Activated T-helper 1 cell treated with anti-CD3 and anti-CD28 coated beads, Interleukin-12 subunit alpha, Interleukin-12 subunit beta, Interleukin-2, Interleukin-4 antibody, amounts not matched to agents 30 ng/mL and 10 ng/mL and 1 ng/mL, durations not matched to agents 14 hours and 24 hours and 36 hours (primary cell): ENCODE results near the gene ESPN. TPM values are rescaled to one million over a fixed set of nuclear protein-coding genes. Genes with fewer than 3 reads are reported as not detected.

Experiments
- DNase-seq: peaks from one replicate; pipeline ENCODE4 v3.0.0; 2021; ENCODE audit warnings: low spot score
- H3K27ac Mint-ChIP-seq: one replicate; pipeline ENCODE4 v1.8.0; 2021; ENCODE audit warnings: mild to moderate bottlenecking, mixed read lengths
- H3K27me3 Mint-ChIP-seq: one replicate; pipeline ENCODE4 v1.8.0; 2022; ENCODE audit warnings: mild to moderate bottlenecking, moderate library complexity, mixed read lengths; ENCODE audit not compliant: insufficient read depth
- H3K36me3 Mint-ChIP-seq: one replicate; pipeline ENCODE4 v1.8.0; 2021; ENCODE audit warnings: low read depth, mixed read lengths
- H3K4me1 Mint-ChIP-seq: one replicate; pipeline ENCODE4 v1.8.0; 2021; ENCODE audit warnings: low read depth, mixed read lengths
- H3K4me3 Mint-ChIP-seq: one replicate; pipeline ENCODE4 v1.8.0; 2021; ENCODE audit warnings: mild to moderate bottlenecking, moderate library complexity, mixed read lengths
- H3K9me3 Mint-ChIP-seq: one replicate; pipeline ENCODE4 v1.8.0; 2021; ENCODE audit warnings: mixed read lengths
- intact Hi-C: fragments of 100-400 bp; cut with micrococcal nuclease; formaldehyde crosslinking; loops from one replicate; pipeline ENCODE4 v1.15.1; 2024
- total RNA-seq: library from RNA; stranded (reverse); gene quantifications from 2 replicates; pipeline ENCODE4 v1.2.3, GENCODE V29; 2022

The ESPN gene
- total RNA-seq, 1 donor from 2014 or later = 1.2 TPM

DNA sequence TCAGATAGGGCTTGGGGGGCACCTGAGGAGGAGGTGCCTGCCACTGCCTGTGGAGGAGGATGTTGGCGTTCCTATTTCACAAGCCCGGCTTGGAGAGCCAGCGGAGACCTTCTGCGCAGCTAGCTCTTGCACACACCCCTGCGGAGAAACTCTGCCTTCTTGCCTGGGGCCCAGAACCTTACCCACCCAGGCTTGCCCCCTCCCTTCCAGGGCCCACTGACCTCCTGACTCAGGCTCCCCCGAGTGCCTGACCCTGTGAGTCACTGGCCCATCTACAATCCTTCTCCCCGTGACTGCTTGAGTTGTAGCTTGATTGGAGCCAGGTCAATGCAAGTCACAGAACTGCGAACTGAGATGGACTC, 8.3 kb upstream of the ESPN start:
- no peak overlapping the region for H3K27ac Mint-ChIP-seq
- H3K27me3 Mint-ChIP-seq = peaks cover 51% of the 10 kb centered on the region

DNA sequence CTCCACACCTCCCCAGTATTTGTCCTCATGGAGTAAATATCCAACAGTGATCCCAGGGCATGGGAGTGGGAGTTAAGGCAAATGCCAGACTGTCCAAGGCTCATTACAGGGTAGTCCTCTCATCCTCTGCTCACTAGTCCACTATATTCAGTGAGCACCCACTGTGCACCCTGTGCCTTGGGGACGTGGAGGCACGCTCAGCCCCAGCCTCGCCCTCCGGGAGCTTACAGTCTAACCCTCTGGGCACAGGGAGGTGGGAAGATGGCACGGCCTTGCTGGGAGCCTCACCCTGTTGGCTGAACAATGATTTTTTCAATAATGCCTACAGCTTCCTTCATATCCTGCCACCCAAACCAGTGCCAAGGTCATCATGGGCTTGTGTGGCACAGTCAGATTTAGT, 7.7 kb upstream of the ESPN start:
- Mint-ChIP-seq H3K9me3 (no peaks in the 10 kb centered on the region), H3K36me3 (no peaks in the 10 kb centered on the region), H3K27ac (no peak overlapping the region), H3K4me1 (peaks cover 16% of the 10 kb centered on the region), H3K4me3 (no peak overlapping the region), H3K27me3 (peaks cover 55% of the 10 kb centered on the region)
- DNase-seq = no peak
- intact Hi-C loops = no loop called here

More for the DNA sequence above, 8.3 kb upstream of the ESPN start:
- H3K9me3 Mint-ChIP-seq = no peaks in the 10 kb centered on the region
- H3K4me1 Mint-ChIP-seq = peaks cover 12% of the 10 kb centered on the region
- H3K4me3 Mint-ChIP-seq = no peak overlapping the region
- DNase-seq = no peak
- intact Hi-C loops = no loop called here
- H3K36me3 Mint-ChIP-seq = no peaks in the 10 kb centered on the region

GRCh38 chr1:6417961-6418667, 6.5 kb upstream of the ESPN start:
- Mint-ChIP-seq H3K27me3 (peaks cover 61% of the 10 kb centered on the region), H3K36me3 (no peaks in the 10 kb centered on the region), H3K4me3 (no peak overlapping the region), H3K4me1 (peaks cover 16% of the 10 kb centered on the region), H3K27ac (no peak overlapping the region), H3K9me3 (no peaks in the 10 kb centered on the region)
- intact Hi-C loops = no loop called here
- DNase-seq = no peak

DNA sequence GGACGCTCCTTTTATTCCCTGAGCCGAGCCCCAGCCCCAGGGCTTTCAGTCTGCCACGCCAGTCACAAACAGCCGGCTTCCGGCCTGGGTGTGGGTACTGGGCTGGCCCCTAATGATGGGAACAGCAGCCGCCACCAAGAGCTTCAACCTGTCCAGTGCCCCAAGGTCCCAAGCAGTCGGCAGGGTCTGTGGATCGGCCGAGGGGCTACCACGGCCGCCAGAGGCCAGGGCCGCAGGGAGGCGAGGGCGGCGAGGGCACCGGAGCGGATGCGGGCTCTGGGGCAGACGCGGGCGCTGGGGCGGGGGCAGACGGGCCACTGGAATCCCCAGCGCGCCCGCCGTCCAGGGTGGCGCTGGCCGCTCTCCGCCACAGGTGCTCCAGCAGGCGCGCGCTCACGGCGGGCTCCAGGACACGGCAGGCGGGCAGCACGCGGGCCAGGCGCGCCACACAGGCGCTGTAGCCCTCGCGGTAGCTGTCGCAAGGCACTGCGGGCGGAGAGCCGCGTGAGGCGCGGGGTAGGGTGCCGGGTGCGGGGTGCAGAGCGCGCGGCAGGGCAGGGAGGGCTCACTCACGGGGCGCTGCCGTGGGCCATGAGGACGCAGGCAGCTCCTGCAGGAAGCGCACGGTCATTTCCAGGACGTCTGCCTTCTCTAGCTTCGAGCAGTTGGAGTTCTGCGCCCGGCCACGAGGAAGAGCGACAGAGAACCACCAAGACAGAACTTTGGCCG, 5.7 kb upstream of the ESPN start:
- Mint-ChIP-seq H3K4me3 (peak overlapping the region; percentile 53), H3K36me3 (no peaks in the 10 kb centered on the region), H3K27ac (no peak overlapping the region), H3K4me1 (peaks cover 16% of the 10 kb centered on the region), H3K9me3 (no peaks in the 10 kb centered on the region), H3K27me3 (peaks cover 63% of the 10 kb centered on the region)
- intact Hi-C loops = no loop called here
- no peak for DNase-seq

DNA sequence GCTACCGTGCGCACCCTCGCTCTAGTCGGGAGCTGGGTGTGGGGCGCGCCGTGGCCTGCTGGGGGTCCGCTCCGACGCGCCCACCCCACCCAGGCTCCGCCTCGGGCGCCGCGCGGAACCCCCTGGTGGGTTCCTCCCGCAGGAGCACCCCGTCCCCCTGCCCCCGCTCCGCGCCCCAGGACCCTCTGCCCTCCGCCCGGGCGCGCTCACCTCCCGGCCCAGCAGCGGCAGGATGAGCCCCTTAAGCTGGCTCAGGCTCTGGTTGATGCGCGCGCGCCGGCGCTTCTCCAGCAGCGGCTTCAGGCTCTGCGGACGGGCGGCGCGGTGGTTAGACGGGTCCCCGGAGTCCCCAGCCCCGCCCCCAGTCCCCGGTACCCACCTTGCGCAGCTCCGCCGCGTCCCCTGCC, 5.2 kb upstream of the ESPN start:
- H3K27me3 Mint-ChIP-seq = peaks cover 63% of the 10 kb centered on the region
- no peaks in the 10 kb centered on the region for H3K9me3 Mint-ChIP-seq
- no peak overlapping the region for H3K4me3 Mint-ChIP-seq
- intact Hi-C loops = no loop called here
- no peak overlapping the region for H3K27ac Mint-ChIP-seq
- peaks cover 17% of the 10 kb centered on the region for H3K4me1 Mint-ChIP-seq
- no peaks in the 10 kb centered on the region for H3K36me3 Mint-ChIP-seq
- no peak for DNase-seq

DNA sequence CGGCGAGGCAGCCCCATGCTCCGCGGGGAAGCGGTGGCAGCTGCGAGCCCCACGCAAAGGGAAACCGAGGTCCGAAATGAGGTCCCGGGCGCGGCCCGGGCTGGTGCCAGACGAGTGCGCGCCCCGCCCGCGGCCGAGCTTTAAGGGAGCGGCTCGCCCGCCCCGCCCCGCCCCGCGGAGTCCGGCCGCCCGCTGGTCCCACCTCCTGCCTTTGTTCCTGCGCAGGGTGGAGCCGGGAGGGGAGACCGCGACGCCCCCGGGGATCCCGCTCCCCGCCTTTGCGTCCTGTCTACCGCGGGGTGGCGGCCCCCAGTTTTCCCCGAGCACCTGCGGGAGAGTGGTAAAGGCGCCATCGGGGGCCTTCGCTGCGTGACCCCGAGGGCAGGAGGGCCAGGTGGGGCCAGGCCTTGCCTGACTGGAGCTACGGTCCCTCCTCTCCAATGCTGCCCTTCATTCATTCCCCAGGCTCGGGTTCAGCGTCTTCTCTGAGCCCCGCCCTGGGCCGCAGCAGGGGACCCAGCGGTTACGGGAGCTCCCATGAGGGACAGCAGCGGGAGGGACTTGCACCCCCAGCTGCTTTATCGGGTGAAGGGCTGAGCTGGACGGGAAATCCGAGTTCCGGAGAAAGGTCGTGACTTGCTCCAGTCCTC, 4.6 kb upstream of the ESPN start, which contains the start of gene HES2:
HES2 (minus strand) TSS at position 116 of the 650 bp plus-strand sequence; CDS start at position 17, 99 bp downstream.
- H3K27ac Mint-ChIP-seq = no peak within 1 kb of the TSS

GRCh38 chr1:6420454-6421042, 4.0 kb upstream of the ESPN start:
- DNase-seq = no peak

More for the DNA sequence above, 4.6 kb upstream of the ESPN start, which contains the start of gene HES2:
- H3K36me3 Mint-ChIP-seq = no peaks in the 10 kb centered on the region
- peak within 1 kb of the TSS; percentile 53 for H3K4me3 Mint-ChIP-seq
- H3K27me3 Mint-ChIP-seq = peaks cover 59% of the 10 kb centered on the region
- peaks cover 14% of the 10 kb centered on the region for H3K4me1 Mint-ChIP-seq
- intact Hi-C loops = loop anchor here (5.0 kb wide), 1 partner anchor 173 kb away; no protein-coding TSS in a partner anchor
- DNase-seq = no peak
- H3K9me3 Mint-ChIP-seq = no peaks in the 10 kb centered on the region

GRCh38 chr1:6421266-6421665, 3.3 kb upstream of the ESPN start:
- DNase-seq = no peak
- no peak overlapping the region for H3K27ac Mint-ChIP-seq
- no peaks in the 10 kb centered on the region for H3K36me3 Mint-ChIP-seq
- no peaks in the 10 kb centered on the region for H3K9me3 Mint-ChIP-seq
- H3K4me1 Mint-ChIP-seq = peaks cover 14% of the 10 kb centered on the region
- H3K4me3 Mint-ChIP-seq = no peak overlapping the region
- peaks cover 56% of the 10 kb centered on the region for H3K27me3 Mint-ChIP-seq
- intact Hi-C loops = loop anchor here (5.0 kb wide), 1 partner anchor 174 kb away; no protein-coding TSS in a partner anchor

More at GRCh38 chr1:6420454-6421042, 4.0 kb upstream of the ESPN start:
- H3K9me3 Mint-ChIP-seq = no peaks in the 10 kb centered on the region
- peaks cover 57% of the 10 kb centered on the region for H3K27me3 Mint-ChIP-seq
- peaks cover 14% of the 10 kb centered on the region for H3K4me1 Mint-ChIP-seq
- no peaks in the 10 kb centered on the region for H3K36me3 Mint-ChIP-seq
- intact Hi-C loops = loop anchor here (5.0 kb wide), 1 partner anchor 173 kb away; no protein-coding TSS in a partner anchor
- H3K4me3 Mint-ChIP-seq = no peak overlapping the region
- H3K27ac Mint-ChIP-seq = no peak overlapping the region

DNA sequence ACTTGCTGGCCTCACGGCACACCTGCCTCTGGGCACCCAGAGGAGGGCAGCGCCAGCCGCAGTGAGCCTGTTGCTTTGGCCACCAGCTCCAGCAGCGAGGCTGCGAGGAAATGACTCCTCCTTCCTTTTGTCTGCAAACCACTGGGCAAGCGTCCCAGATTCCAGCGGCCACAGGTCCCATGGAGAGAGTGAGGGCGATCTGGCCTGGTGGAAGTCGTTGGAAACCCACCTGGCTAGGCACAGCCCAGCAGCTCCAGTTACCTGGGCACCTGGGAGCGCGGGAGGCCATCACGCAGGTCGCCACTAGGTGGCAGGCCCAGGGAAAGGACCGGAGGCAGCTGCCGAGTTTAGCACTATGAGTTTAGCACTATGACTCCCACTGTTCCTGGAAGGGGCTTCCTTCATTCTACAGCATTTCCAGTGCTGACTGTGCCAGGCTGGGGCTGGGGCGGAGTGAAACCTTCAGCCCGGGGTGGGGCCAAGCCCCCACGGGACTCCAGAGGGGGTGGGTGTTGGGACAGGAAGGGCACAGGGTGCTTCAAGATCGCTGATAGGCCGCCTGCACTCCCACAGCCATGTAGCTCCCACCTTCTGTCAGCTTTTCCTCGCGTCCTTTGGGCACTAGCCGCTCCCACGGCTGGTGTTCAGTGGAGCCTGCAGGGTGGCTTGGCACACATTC, 1.1 kb upstream of the ESPN start:
- H3K27me3 Mint-ChIP-seq = peaks cover 54% of the 10 kb centered on the region
- no peaks in the 10 kb centered on the region for H3K36me3 Mint-ChIP-seq
- peak overlapping the region; percentile 42 for H3K4me3 Mint-ChIP-seq
- peak; percentile 56 for DNase-seq
- no peak overlapping the region for H3K27ac Mint-ChIP-seq
- intact Hi-C loops = loop anchor here (1.0 to 5.0 kb wide), 3 partner anchors 15 to 176 kb away; no protein-coding TSS in a partner anchor
- peaks cover 14% of the 10 kb centered on the region for H3K4me1 Mint-ChIP-seq
- no peaks in the 10 kb centered on the region for H3K9me3 Mint-ChIP-seq

DNA sequence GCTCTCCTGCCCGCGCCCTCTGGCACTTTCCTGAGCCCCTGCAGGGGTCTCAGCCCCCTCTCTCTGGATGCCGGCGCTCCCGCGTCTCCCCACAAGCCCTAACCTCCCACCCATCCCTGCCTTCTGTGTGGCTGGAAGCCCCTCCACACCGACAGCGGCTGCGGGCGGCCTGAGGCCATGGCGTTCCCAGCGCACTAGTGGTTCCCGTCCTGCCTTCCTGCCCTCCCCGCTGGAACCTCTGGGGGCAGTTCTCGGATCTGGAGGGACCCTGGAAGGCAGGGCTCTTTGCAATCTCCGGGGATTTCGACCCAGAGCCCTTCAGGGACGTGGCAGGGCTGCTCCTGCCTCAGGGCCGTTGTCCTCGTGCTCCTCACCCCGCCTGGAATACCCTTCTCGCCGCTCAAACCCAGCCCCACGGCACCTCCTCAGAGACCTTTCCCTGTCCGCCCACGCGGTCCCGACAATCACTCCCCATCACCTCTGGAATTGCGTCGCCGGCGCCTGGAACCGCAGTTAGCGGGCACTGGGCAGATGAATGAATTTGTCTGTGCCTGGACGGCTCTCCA, 493 bp upstream of the ESPN start:
- peaks cover 53% of the 10 kb centered on the region for H3K27me3 Mint-ChIP-seq
- no peaks in the 10 kb centered on the region for H3K36me3 Mint-ChIP-seq
- H3K27ac Mint-ChIP-seq = no peak overlapping the region
- peak overlapping the region; percentile 42 for H3K4me3 Mint-ChIP-seq
- H3K9me3 Mint-ChIP-seq = no peaks in the 10 kb centered on the region
- intact Hi-C loops = loop anchor here (1.0 to 5.0 kb wide), 3 partner anchors 14 to 177 kb away; no protein-coding TSS in a partner anchor
- no peak for DNase-seq
- peaks cover 14% of the 10 kb centered on the region for H3K4me1 Mint-ChIP-seq

GRCh38 chr1:6425658-6426057, 1.1 kb downstream of the ESPN start:
- DNase-seq = no peak
- Mint-ChIP-seq H3K36me3 (no peaks in the 10 kb centered on the region), H3K27ac (no peak overlapping the region), H3K27me3 (peaks cover 50% of the 10 kb centered on the region), H3K4me3 (no peak overlapping the region), H3K4me1 (peaks cover 14% of the 10 kb centered on the region), H3K9me3 (no peaks in the 10 kb centered on the region)
- intact Hi-C loops = no loop called here
